Neural cell (in vitro differentiated cells): ENCODE results near the gene MYO3B. TPM values are rescaled to one million over a fixed set of nuclear protein-coding genes. Genes with fewer than 3 reads are reported as not detected.

Experiments used
- H2AFZ ChIP-seq: fragments of 200-600, 300-800 bp; sonication (generic), shearing (Covaris generic); 2 replicates; pipeline ENCODE4 v1.6.0; 2014; ENCODE audit warnings: low read depth, mild to moderate bottlenecking, antibody characterized with exemption, low read length, moderate library complexity
- H3F3A ChIP-seq: fragments of 200-600 bp; shearing (Covaris generic); 2 replicates; pipeline ENCODE4 v1.6.1; 2016; ENCODE audit warnings: mild to moderate bottlenecking, moderate library complexity, mixed read lengths, antibody characterized with exemption, low read length; ENCODE audit not compliant: insufficient read depth, poor library complexity, severe bottlenecking
- H3K27ac ChIP-seq: fragments of 200-600, 300-800 bp; sonication (generic), shearing (Covaris generic); 2 replicates; pipeline ENCODE4 v1.5.1; 2014; ENCODE audit warnings: mild to moderate bottlenecking, low read length, moderate library complexity
- H3K27me3 ChIP-seq: fragments of 300-800, 200-600 bp; sonication (generic), shearing (Covaris generic); 2 replicates; pipeline ENCODE4 v1.6.0; 2014; ENCODE audit warnings: mild to moderate bottlenecking, low read depth, low read length, moderate library complexity; ENCODE audit not compliant: insufficient read depth
- H3K36me3 ChIP-seq: fragments of 300-800, 200-600 bp; sonication (generic), shearing (Covaris generic); 2 replicates; pipeline ENCODE4 v1.5.1; 2014; ENCODE audit warnings: mild to moderate bottlenecking, antibody characterized with exemption, low read length, moderate library complexity; ENCODE audit not compliant: insufficient read depth
- H3K4me2 ChIP-seq: fragments of 300-800, 200-600 bp; sonication (generic), shearing (Covaris generic); 2 replicates; pipeline ENCODE4 v1.6.0; 2014; ENCODE audit warnings: mild to moderate bottlenecking, low read length
- H3K4me3 ChIP-seq: fragments of 300-800, 200-600 bp; sonication (generic), shearing (Covaris generic); 2 replicates; pipeline ENCODE4 v1.5.1; 2014; ENCODE audit warnings: mild to moderate bottlenecking, low read length, moderate library complexity
- H3K79me2 ChIP-seq: fragments of 200-600 bp; shearing (Covaris generic); replicated peaks from 2 replicates; pipeline ENCODE4 v1.6.0; 2014; ENCODE audit warnings: mild to moderate bottlenecking, low read length, moderate library complexity; ENCODE audit not compliant: insufficient read depth
- H3K9ac ChIP-seq: fragments of 300-800, 200-600 bp; sonication (generic), shearing (Covaris generic); 2 replicates; pipeline ENCODE4 v1.6.1; 2016; ENCODE audit warnings: mild to moderate bottlenecking, low read length, mixed read lengths
- H3K9me2 ChIP-seq: fragments of 200-600 bp; shearing (Covaris generic); 2 replicates; pipeline ENCODE4 v1.6.1; 2016; ENCODE audit warnings: mild to moderate bottlenecking, low read length, mixed read lengths; ENCODE audit not compliant: insufficient read depth
- H3K9me3 ChIP-seq: fragments of 200-600, 300-800 bp; sonication (generic), shearing (Covaris generic); 2 replicates; pipeline ENCODE4 v1.6.1; 2016; ENCODE audit warnings: mild to moderate bottlenecking, mixed run types, low read length, moderate library complexity, mixed read lengths
- H4K20me1 ChIP-seq: fragments of 200-600 bp; shearing (Covaris generic); 2 replicates; pipeline ENCODE4 v1.6.1; 2016; ENCODE audit warnings: mild to moderate bottlenecking, mixed run types; ENCODE audit not compliant: insufficient read depth
- CTCF ChIP-seq: fragments of 450-650 bp; IDR thresholded peaks from 2 replicates; pipeline ENCODE4 v1.5.1; 2014; ENCODE audit warnings: antibody characterized with exemption, mild to moderate bottlenecking, moderate library complexity; ENCODE audit not compliant: poor library complexity, severe bottlenecking
- EP300 ChIP-seq: fragments of 450-650 bp; conservative IDR thresholded peaks from 2 replicates; pipeline ENCODE4 v1.6.1; 2014; ENCODE audit warnings: antibody characterized with exemption, mild to moderate bottlenecking, moderate library complexity; ENCODE audit not compliant: poor library complexity, severe bottlenecking
- EZH2 ChIP-seq: fragments of 200-600, 300-800 bp; shearing (Covaris generic), sonication (generic); IDR thresholded peaks from 2 replicates; pipeline ENCODE4 v1.6.1; 2014; ENCODE audit warnings: antibody characterized with exemption, low read length, borderline replicate concordance, mild to moderate bottlenecking; ENCODE audit not compliant: insufficient read depth, poor library complexity, severe bottlenecking
- MXI1 ChIP-seq: fragments of 450-650 bp; conservative IDR thresholded peaks from 2 replicates; pipeline ENCODE4 v1.6.1; 2014; ENCODE audit warnings: antibody characterized with exemption, mild to moderate bottlenecking; ENCODE audit not compliant: poor library complexity, severe bottlenecking
- POLR2AphosphoS5 ChIP-seq: IDR thresholded peaks from 2 replicates; pipeline ENCODE4 v1.6.1; 2012
- RAD21 ChIP-seq: fragments of 450-650 bp; conservative IDR thresholded peaks from 2 replicates; pipeline ENCODE4 v1.6.1; 2014; ENCODE audit warnings: antibody characterized with exemption, mild to moderate bottlenecking, moderate library complexity
- REST ChIP-seq: IDR thresholded peaks from 2 replicates; pipeline ENCODE4 v1.6.1; 2012; ENCODE audit warnings: borderline replicate concordance
- SMC3 ChIP-seq: fragments of 450-650 bp; conservative IDR thresholded peaks from 2 replicates; pipeline ENCODE4 v1.6.1; 2014; ENCODE audit warnings: antibody characterized with exemption, mild to moderate bottlenecking, moderate library complexity; ENCODE audit not compliant: poor library complexity
- TAF1 ChIP-seq: IDR thresholded peaks from 2 replicates; pipeline ENCODE4 v1.6.1; 2012; ENCODE audit warnings: low read depth
- polyA plus RNA-seq: library from polyadenylated mRNA; depleted of rRNA; stranded (reverse); fragments of >200 nt; gene quantifications from 2 replicates; pipeline ENCODE4 v1.2.3, GENCODE V29; 2014

The MYO3B gene
- polyA plus RNA-seq, 1 donor from 2014 or later = 0.11 TPM

GRCh38 chr2:170162271-170162632 is 15.7 kb upstream of the MYO3B start:
- Histone ChIP-seq H2AFZ (no peak overlapping the region), H3K9ac (no peak overlapping the region), H3K9me2 (no peaks in the 10 kb centered on the region), H3K27ac (no peak overlapping the region), H3K4me3 (no peak overlapping the region), H3F3A (no peaks in the 10 kb centered on the region), H3K36me3 (no peaks in the 10 kb centered on the region), H3K4me2 (no peak overlapping the region), H3K27me3 (no peaks in the 10 kb centered on the region), H3K79me2 (no peaks in the 10 kb centered on the region), H3K9me3 (no peaks in the 10 kb centered on the region), H4K20me1 (no peaks in the 10 kb centered on the region)
- TF ChIP-seq POLR2AphosphoS5 = no peak
- TF ChIP-seq EP300 = no peak
- no peak for TF ChIP-seq TAF1
- TF ChIP-seq CTCF = no peak
- TF ChIP-seq SMC3 = no peak
- no peak for TF ChIP-seq RAD21
- no peak for TF ChIP-seq EZH2
- no peak for TF ChIP-seq REST
- TF ChIP-seq MXI1 = no peak

GRCh38 chr2:170163411-170164065 is 14.4 kb upstream of the MYO3B start:
- Histone ChIP-seq H3K27me3 (no peaks in the 10 kb centered on the region), H3K27ac (no peak overlapping the region), H4K20me1 (no peaks in the 10 kb centered on the region), H3K79me2 (no peaks in the 10 kb centered on the region), H3K9ac (no peak overlapping the region), H3K9me3 (no peaks in the 10 kb centered on the region), H2AFZ (no peak overlapping the region), H3F3A (no peaks in the 10 kb centered on the region), H3K9me2 (no peaks in the 10 kb centered on the region), H3K4me2 (no peak overlapping the region), H3K4me3 (no peak overlapping the region), H3K36me3 (no peaks in the 10 kb centered on the region)
- TF ChIP-seq SMC3 (no peak), POLR2AphosphoS5 (no peak), REST (no peak), TAF1 (no peak), CTCF (no peak), MXI1 (no peak), EP300 (no peak), RAD21 (no peak), EZH2 (no peak)
